ENCODE data around the gene CERS3.

CERS3 gene

DNA sequence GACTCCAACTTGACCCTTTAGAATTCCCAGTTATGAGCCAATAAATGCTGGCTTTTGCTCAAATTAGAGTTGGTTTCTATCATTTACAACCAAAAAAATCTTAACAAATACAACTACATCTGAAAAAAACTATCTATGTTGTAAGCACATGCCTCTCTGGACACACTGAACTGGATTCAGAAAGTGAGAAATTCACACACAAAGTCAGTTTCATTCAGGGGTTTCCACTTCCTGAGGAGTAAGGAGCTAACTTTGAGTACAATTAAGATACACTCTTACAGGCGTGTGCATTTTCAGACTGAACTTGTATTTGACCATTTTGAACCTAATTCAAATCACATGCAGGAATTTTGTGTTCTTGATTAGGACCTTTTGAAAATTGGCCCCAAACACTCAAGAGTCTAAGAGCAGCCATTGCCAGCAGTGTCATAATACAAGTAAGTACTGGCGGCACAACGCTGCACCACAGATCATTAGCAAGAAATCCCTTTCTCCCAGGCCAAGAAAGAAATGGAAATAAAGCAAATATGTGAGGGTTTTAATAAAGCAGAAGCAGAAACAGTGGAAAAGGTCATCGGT lies 42.1 kb upstream of the CERS3 start:
- H3K4me2 ChIP-seq = no peak overlapping the region
- H3K4me3 ChIP-seq (IDR thresholded peaks at IDR 0.05; ENCODE audit: insufficient read depth, low read depth, low read length) = no peak overlapping the region
- no peaks in the 10 kb centered on the region for H3K27me3 ChIP-seq (ENCODE audit: insufficient read depth, low read depth)
- no peaks in the 10 kb centered on the region for H3K4me1 ChIP-seq (ENCODE audit: low read depth, poor library complexity, severe bottlenecking)
- H3K9ac ChIP-seq = no peak overlapping the region
- no peaks in the 10 kb centered on the region for H4K20me1 ChIP-seq (ENCODE audit: insufficient read depth)
- no peaks in the 10 kb centered on the region for H3K36me3 ChIP-seq (ENCODE audit: insufficient read depth)
- no peak overlapping the region for H3K27ac ChIP-seq
- TF ChIP-seq, protein P1, sequence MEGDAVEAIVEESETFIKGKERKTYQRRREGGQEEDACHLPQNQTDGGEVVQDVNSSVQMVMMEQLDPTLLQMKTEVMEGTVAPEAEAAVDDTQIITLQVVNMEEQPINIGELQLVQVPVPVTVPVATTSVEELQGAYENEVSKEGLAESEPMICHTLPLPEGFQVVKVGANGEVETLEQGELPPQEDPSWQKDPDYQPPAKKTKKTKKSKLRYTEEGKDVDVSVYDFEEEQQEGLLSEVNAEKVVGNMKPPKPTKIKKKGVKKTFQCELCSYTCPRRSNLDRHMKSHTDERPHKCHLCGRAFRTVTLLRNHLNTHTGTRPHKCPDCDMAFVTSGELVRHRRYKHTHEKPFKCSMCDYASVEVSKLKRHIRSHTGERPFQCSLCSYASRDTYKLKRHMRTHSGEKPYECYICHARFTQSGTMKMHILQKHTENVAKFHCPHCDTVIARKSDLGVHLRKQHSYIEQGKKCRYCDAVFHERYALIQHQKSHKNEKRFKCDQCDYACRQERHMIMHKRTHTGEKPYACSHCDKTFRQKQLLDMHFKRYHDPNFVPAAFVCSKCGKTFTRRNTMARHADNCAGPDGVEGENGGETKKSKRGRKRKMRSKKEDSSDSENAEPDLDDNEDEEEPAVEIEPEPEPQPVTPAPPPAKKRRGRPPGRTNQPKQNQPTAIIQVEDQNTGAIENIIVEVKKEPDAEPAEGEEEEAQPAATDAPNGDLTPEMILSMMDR (conservative IDR thresholded peaks at IDR 0.05; ENCODE audit: low read depth, low read length) = no peak
- no peaks in the 10 kb centered on the region for H3K79me2 ChIP-seq (ENCODE audit: insufficient read depth, low read depth)
- no peak overlapping the region for H2AFZ ChIP-seq (ENCODE audit: low read depth)

DNA sequence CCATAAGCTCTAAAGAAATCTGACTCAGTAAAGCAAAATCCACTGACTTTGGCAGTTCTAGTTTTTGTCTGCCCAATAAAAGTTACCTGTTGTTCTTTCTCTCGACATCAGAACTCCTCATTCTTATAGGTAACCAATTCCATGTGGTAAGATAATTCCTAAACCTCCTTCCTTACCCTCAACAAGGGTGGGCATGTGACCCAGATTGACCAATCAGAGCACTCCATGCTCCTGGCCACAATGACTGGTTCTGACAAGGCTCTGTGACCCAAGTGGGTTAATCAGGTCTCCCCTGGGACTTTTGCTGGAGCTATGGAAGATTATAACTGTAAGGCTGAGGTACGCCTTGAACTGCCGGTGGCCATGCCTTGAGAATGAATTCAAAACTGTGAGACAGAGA lies 41.5 kb upstream of the CERS3 start:
- no peak overlapping the region for H3K4me2 ChIP-seq

DNA sequence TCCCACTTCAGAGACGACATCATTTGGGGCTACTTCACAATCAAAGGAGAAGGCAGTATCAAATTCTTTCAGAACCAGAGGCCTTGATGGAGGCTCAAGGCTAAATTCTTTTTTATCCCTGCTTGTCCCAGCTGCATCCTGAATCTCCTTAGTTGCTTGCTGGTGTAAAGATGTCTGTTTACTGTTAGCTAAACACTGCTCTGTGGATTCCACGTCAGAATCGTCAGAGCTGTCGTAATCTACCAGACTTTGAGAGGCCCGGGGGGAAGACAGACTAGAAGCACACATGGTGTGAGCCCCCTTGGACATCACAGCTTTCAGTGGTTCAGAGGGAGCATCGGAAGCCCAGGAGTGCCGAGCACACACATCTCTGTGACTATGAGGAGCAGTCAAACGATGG lies 40.6 kb upstream of the CERS3 start:
- no peak overlapping the region for H2AFZ ChIP-seq (ENCODE audit: low read depth)
- H3K36me3 ChIP-seq (ENCODE audit: insufficient read depth) = no peaks in the 10 kb centered on the region
- no peaks in the 10 kb centered on the region for H3K27me3 ChIP-seq (ENCODE audit: insufficient read depth, low read depth)
- TF ChIP-seq, protein P1 (conservative IDR thresholded peaks at IDR 0.05; ENCODE audit: low read depth, low read length) = no peak
- no peaks in the 10 kb centered on the region for H3K79me2 ChIP-seq (ENCODE audit: insufficient read depth, low read depth)
- no peak overlapping the region for H3K9ac ChIP-seq
- no peaks in the 10 kb centered on the region for H4K20me1 ChIP-seq (ENCODE audit: insufficient read depth)
- H3K4me2 ChIP-seq = no peak overlapping the region
- H3K27ac ChIP-seq = no peak overlapping the region
- no peak overlapping the region for H3K4me3 ChIP-seq (IDR thresholded peaks at IDR 0.05; ENCODE audit: insufficient read depth, low read depth, low read length)
- no peaks in the 10 kb centered on the region for H3K4me1 ChIP-seq (ENCODE audit: low read depth, poor library complexity, severe bottlenecking)

More for the DNA sequence above, 41.5 kb upstream of the CERS3 start:
- no peaks in the 10 kb centered on the region for H3K27me3 ChIP-seq (ENCODE audit: insufficient read depth, low read depth)
- no peaks in the 10 kb centered on the region for H4K20me1 ChIP-seq (ENCODE audit: insufficient read depth)
- TF ChIP-seq, protein P1 (conservative IDR thresholded peaks at IDR 0.05; ENCODE audit: low read depth, low read length) = no peak
- no peak overlapping the region for H3K27ac ChIP-seq
- H3K79me2 ChIP-seq (ENCODE audit: insufficient read depth, low read depth) = no peaks in the 10 kb centered on the region
- no peaks in the 10 kb centered on the region for H3K36me3 ChIP-seq (ENCODE audit: insufficient read depth)
- H3K4me1 ChIP-seq (ENCODE audit: low read depth, poor library complexity, severe bottlenecking) = no peaks in the 10 kb centered on the region
- H3K4me3 ChIP-seq (IDR thresholded peaks at IDR 0.05; ENCODE audit: insufficient read depth, low read depth, low read length) = no peak overlapping the region
- H3K9ac ChIP-seq = no peak overlapping the region
- H2AFZ ChIP-seq (ENCODE audit: low read depth) = no peak overlapping the region

DNA sequence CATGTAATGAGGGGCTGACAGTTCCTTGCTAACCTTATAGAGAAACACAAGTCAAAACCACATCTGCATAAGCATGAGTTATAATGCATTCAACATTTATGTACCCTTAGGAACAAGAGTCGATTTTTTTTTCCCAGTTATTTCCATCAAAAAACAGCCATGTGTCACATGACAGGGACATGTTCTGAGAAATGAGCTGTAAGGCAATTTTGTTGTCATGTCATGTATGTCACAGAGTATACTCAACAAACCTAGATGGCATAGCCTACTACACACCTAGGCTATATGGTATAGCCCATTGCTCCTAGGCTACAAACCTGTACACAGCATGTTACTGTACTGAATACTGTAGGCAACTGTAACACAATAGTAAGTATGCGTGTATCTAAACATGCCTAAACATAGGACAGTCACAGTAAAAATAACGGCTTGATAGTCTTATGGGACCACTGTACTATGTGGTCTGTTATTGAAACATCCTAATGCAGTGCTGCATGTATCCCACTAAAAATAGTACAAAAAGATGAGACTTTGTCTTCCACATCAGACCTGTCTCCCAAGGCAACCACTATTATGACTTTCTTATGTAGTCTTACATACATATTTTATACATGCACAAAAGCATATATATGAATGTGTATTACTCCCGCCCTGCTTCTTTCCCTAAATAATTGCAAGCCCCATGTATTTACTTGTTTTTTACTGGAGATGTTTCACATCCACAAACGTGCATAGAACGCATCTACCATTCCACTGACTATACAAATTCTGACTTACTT lies 38.3 kb upstream of the CERS3 start:
- H3K4me2 ChIP-seq = no peak overlapping the region
- H3K27me3 ChIP-seq (ENCODE audit: insufficient read depth, low read depth) = no peaks in the 10 kb centered on the region
- H4K20me1 ChIP-seq (ENCODE audit: insufficient read depth) = no peaks in the 10 kb centered on the region
- no peaks in the 10 kb centered on the region for H3K36me3 ChIP-seq (ENCODE audit: insufficient read depth)
- H2AFZ ChIP-seq (ENCODE audit: low read depth) = no peak overlapping the region
- H3K79me2 ChIP-seq (ENCODE audit: insufficient read depth, low read depth) = no peaks in the 10 kb centered on the region
- no peak overlapping the region for H3K4me3 ChIP-seq (IDR thresholded peaks at IDR 0.05; ENCODE audit: insufficient read depth, low read depth, low read length)
- no peak overlapping the region for H3K27ac ChIP-seq
- H3K9ac ChIP-seq = no peak overlapping the region
- H3K4me1 ChIP-seq (ENCODE audit: low read depth, poor library complexity, severe bottlenecking) = no peaks in the 10 kb centered on the region
- TF ChIP-seq, protein P1 (conservative IDR thresholded peaks at IDR 0.05; ENCODE audit: low read depth, low read length) = no peak

Data from KMS-11 (cell line).